ENCODE data around the gene LRRK1.

Gene LRRK1

GRCh38 chr15:101111570-101112262, 192.6 kb downstream of the LRRK1 start:
- H3K4me3 ChIP-seq: no peak overlapping the region
- H3K9me3 ChIP-seq: no peaks in the 10 kb centered on the region
- no peak for DNase-seq
- no peaks in the 10 kb centered on the region for H3K27me3 ChIP-seq
- no peaks in the 10 kb centered on the region for H3K36me3 ChIP-seq
- intact Hi-C loops (cut with DNase I; ENCODE audit: low total_unique reads): no loop called here
- H3K27ac ChIP-seq: no peak overlapping the region
- no peak for TF ChIP-seq CTCF (IDR thresholded peaks at IDR 0.05)
- H3K4me1 ChIP-seq: no peaks in the 10 kb centered on the region

GRCh38 chr15:101112336-101113113, 193.4 kb downstream of the LRRK1 start:
- no peaks in the 10 kb centered on the region for H3K4me1 ChIP-seq
- TF ChIP-seq CTCF (IDR thresholded peaks at IDR 0.05): no peak
- H3K9me3 ChIP-seq: no peaks in the 10 kb centered on the region
- DNase-seq: peak in 1 of 2 donors; percentile 59
- H3K36me3 ChIP-seq: no peaks in the 10 kb centered on the region
- intact Hi-C loops (cut with DNase I; ENCODE audit: low total_unique reads): no loop called here
- no peak overlapping the region for H3K4me3 ChIP-seq
- no peak overlapping the region for H3K27ac ChIP-seq
- no peaks in the 10 kb centered on the region for H3K27me3 ChIP-seq

- peak in 1 of 2 donors; percentile 44 for DNase-seq
- no peak overlapping the region for H3K4me3 ChIP-seq
- no peak for TF ChIP-seq CTCF (IDR thresholded peaks at IDR 0.05)
- no peak overlapping the region for H3K27ac ChIP-seq
- intact Hi-C loops (cut with DNase I; ENCODE audit: low total_unique reads): no loop called here
- no peaks in the 10 kb centered on the region for H3K27me3 ChIP-seq
- H3K4me1 ChIP-seq: no peaks in the 10 kb centered on the region
- H3K9me3 ChIP-seq: no peaks in the 10 kb centered on the region
- no peaks in the 10 kb centered on the region for H3K36me3 ChIP-seq
Measured at GRCh38 chr15:101113114-101114005, 194.2 kb downstream of the LRRK1 start.

GRCh38 chr15:101114166-101114565, 195.0 kb downstream of the LRRK1 start:
- intact Hi-C loops (cut with DNase I; ENCODE audit: low total_unique reads): no loop called here
- DNase-seq: peak in 1 of 2 donors; percentile 43

More at GRCh38 chr15:101114166-101114565, 195.0 kb downstream of the LRRK1 start:
- Histone ChIP-seq H3K27ac (no peak overlapping the region), H3K36me3 (no peaks in the 10 kb centered on the region), H3K27me3 (no peaks in the 10 kb centered on the region), H3K9me3 (no peaks in the 10 kb centered on the region), H3K4me1 (no peaks in the 10 kb centered on the region), H3K4me3 (no peak overlapping the region)
- TF ChIP-seq CTCF (IDR thresholded peaks at IDR 0.05): no peak

Data from tibial artery (tissue), 4 donors.